ENCODE measurements around the gene CYTIP.
"Not testable (repeated sequence)": the region's sequence is repeated elsewhere in the genome, so short reads cannot be mapped to it uniquely, and the experiment has no call there.

Gene CYTIP

GRCh38 chr2:157411624-157412336 is 32.1 kb downstream of the CYTIP start:
- no peaks in the 10 kb centered on the region for H3K36me3 ChIP-seq (ENCODE audit: control insufficient read depth, insufficient read depth, low read length)
- H3K4me1 ChIP-seq (ENCODE audit: control insufficient read depth, insufficient read depth, low read length): no peaks in the 10 kb centered on the region
- 86 to 100% methylated on average over 1 to 3 of the region's 3 CpGs for WGBS, 2 experiments
- no peak overlapping the region for H3K27ac ChIP-seq (ENCODE audit: insufficient read depth, low read depth, low read length, poor library complexity, severe bottlenecking)
- H3K27me3 ChIP-seq (ENCODE audit: control insufficient read depth, insufficient read depth, low read length, poor library complexity, severe bottlenecking): no peaks in the 10 kb centered on the region
- no peak overlapping the region for H3K4me3 ChIP-seq (ENCODE audit: insufficient read depth, low read depth, low read length)
- H3K9me3 ChIP-seq (ENCODE audit: control insufficient read depth, low read length): no peaks in the 10 kb centered on the region

DNA sequence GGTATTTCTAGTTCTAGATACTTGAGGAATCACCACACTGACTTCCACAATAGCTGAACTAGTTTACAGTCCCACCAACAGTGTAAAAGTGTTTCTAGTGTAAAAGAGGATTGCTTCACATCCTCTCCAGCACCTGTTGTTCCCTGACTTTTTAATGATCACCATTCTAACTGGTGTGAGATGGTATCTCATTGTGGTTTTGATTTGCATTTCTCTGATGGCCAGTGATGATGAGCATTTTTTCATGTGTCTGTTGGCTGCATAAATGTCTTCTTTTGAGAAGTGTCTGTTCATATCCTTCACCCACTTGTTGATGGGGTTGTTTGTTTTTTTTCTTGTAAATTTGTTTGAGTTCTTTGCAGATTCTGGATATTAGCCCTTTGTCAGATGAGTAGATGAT is 38.5 kb downstream of the CYTIP start:
- H3K27me3 ChIP-seq (ENCODE audit: control insufficient read depth, insufficient read depth, low read length, poor library complexity, severe bottlenecking); H3K9me3 ChIP-seq (ENCODE audit: control insufficient read depth, low read length); H3K4me3 ChIP-seq (ENCODE audit: insufficient read depth, low read depth, low read length); H3K36me3 ChIP-seq (ENCODE audit: control insufficient read depth, insufficient read depth, low read length); H3K27ac ChIP-seq (ENCODE audit: insufficient read depth, low read depth, low read length, poor library complexity, severe bottlenecking); H3K4me1 ChIP-seq (ENCODE audit: control insufficient read depth, insufficient read depth, low read length): not testable (repeated sequence)

GRCh38 chr2:157404363-157404762 is 39.5 kb downstream of the CYTIP start:
- Histone ChIP-seq H3K4me1 (ENCODE audit: control insufficient read depth, insufficient read depth, low read length) (no peaks in the 10 kb centered on the region), H3K27ac (ENCODE audit: insufficient read depth, low read depth, low read length, poor library complexity, severe bottlenecking) (no peak overlapping the region), H3K9me3 (ENCODE audit: control insufficient read depth, low read length) (no peaks in the 10 kb centered on the region), H3K27me3 (ENCODE audit: control insufficient read depth, insufficient read depth, low read length, poor library complexity, severe bottlenecking) (no peaks in the 10 kb centered on the region), H3K4me3 (ENCODE audit: insufficient read depth, low read depth, low read length) (no peak overlapping the region), H3K36me3 (ENCODE audit: control insufficient read depth, insufficient read depth, low read length) (no peaks in the 10 kb centered on the region)
- 93 to 96% methylated on average over 2 of the region's 2 CpGs for WGBS, 2 experiments

DNA sequence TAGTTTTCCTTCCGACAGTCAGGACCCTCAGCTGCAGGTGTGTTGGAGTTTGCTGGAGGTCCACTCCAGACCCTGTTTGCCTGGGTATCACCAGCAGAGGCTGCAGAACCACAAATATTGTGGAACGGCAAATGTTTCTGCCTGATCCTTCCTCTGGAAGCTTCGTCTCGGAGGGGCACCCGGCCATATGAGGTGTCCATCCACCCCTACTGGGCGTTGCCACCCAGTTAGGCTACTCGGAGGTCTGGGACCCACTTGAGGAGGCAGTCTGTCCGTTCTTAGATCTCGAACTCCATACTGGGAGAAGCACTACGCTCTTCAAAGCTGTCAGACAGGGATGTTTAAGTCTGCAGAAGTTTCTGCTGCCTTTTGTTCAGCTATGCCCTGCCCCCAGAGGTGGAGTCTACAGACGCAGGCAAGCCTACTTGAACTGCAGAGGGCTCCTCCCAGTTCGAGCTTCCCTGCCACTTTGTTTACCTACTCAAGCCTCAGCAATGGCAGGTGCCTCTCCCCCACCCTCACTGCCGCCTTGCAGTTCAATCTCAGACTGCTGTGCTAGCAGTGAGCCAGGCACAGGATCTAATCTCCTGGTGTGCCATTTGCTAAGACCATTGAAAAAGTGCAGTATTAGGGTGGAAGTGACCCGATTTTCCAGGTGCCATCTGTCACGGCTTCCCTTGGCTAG is 40.9 kb downstream of the CYTIP start:
- not testable (repeated sequence) for H3K4me1 ChIP-seq (ENCODE audit: control insufficient read depth, insufficient read depth, low read length); H3K27ac ChIP-seq (ENCODE audit: insufficient read depth, low read depth, low read length, poor library complexity, severe bottlenecking); H3K9me3 ChIP-seq (ENCODE audit: control insufficient read depth, low read length); H3K27me3 ChIP-seq (ENCODE audit: control insufficient read depth, insufficient read depth, low read length, poor library complexity, severe bottlenecking); H3K4me3 ChIP-seq (ENCODE audit: insufficient read depth, low read depth, low read length); H3K36me3 ChIP-seq (ENCODE audit: control insufficient read depth, insufficient read depth, low read length)
- WGBS, 2 experiments: 88 to 91% methylated on average over 15 of the region's 15 CpGs

GRCh38 chr2:157395811-157396210 is 48.1 kb downstream of the CYTIP start:
- Histone ChIP-seq H3K9me3 (ENCODE audit: control insufficient read depth, low read length) (no peaks in the 10 kb centered on the region), H3K27ac (ENCODE audit: insufficient read depth, low read depth, low read length, poor library complexity, severe bottlenecking) (no peak overlapping the region), H3K27me3 (ENCODE audit: control insufficient read depth, insufficient read depth, low read length, poor library complexity, severe bottlenecking) (no peaks in the 10 kb centered on the region), H3K4me1 (ENCODE audit: control insufficient read depth, insufficient read depth, low read length) (no peaks in the 10 kb centered on the region), H3K4me3 (ENCODE audit: insufficient read depth, low read depth, low read length) (no peak overlapping the region), H3K36me3 (ENCODE audit: control insufficient read depth, insufficient read depth, low read length) (no peaks in the 10 kb centered on the region)
- 91 to 97% methylated on average over 3 of the region's 3 CpGs for WGBS, 2 experiments

DNA sequence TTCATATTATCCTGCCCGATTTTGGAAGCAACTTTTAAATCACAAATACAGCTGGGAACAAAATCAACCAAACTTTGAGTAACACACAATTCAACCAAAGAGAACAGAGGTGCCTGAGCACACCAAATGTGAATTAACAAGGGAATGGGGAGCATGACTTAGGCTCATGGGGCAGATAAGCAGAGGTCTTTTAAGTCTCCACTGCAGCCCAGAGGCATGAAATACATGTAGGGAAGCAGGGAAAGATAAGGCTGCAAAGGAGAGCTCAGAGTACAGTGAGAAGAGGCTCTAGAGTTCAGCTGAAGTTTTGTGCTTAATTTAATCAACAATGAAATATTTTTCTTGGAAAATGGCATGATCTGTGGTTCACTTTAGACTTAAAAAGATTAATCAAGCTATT is 49.0 kb downstream of the CYTIP start:
- no peaks in the 10 kb centered on the region for H3K9me3 ChIP-seq (ENCODE audit: control insufficient read depth, low read length)
- no peak overlapping the region for H3K4me3 ChIP-seq (ENCODE audit: insufficient read depth, low read depth, low read length)
- WGBS, 2 experiments: 100% methylated on average over 1 of the region's 1 CpG
- H3K4me1 ChIP-seq (ENCODE audit: control insufficient read depth, insufficient read depth, low read length): no peaks in the 10 kb centered on the region
- no peaks in the 10 kb centered on the region for H3K27me3 ChIP-seq (ENCODE audit: control insufficient read depth, insufficient read depth, low read length, poor library complexity, severe bottlenecking)
- H3K36me3 ChIP-seq (ENCODE audit: control insufficient read depth, insufficient read depth, low read length): no peaks in the 10 kb centered on the region
- H3K27ac ChIP-seq (ENCODE audit: insufficient read depth, low read depth, low read length, poor library complexity, severe bottlenecking): no peak overlapping the region

DNA sequence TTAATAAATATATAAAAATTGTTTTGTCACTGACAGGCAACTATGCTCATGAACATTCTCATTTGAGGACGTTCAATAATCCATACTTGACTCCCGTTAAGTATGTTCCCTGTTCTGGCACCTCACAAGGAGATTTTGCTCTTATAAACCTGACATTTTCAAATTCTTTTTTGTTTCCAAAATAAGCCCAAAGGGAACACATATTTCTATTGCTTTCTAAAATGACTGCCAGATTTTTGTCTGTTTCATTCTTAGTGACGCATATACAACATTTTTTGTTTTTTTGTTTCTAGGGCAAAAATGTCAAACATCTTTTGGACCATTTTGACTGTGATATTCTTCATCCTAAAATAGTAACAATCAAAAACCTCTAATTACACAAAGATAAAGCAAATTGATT is 50.5 kb downstream of the CYTIP start:
- H3K36me3 ChIP-seq (ENCODE audit: control insufficient read depth, insufficient read depth, low read length): no peaks in the 10 kb centered on the region
- WGBS, 2 experiments: 97% methylated on average over 3 of the region's 3 CpGs
- no peak overlapping the region for H3K4me3 ChIP-seq (ENCODE audit: insufficient read depth, low read depth, low read length)
- no peak overlapping the region for H3K27ac ChIP-seq (ENCODE audit: insufficient read depth, low read depth, low read length, poor library complexity, severe bottlenecking)
- H3K9me3 ChIP-seq (ENCODE audit: control insufficient read depth, low read length): no peaks in the 10 kb centered on the region
- H3K4me1 ChIP-seq (ENCODE audit: control insufficient read depth, insufficient read depth, low read length): no peaks in the 10 kb centered on the region
- no peaks in the 10 kb centered on the region for H3K27me3 ChIP-seq (ENCODE audit: control insufficient read depth, insufficient read depth, low read length, poor library complexity, severe bottlenecking)

DNA sequence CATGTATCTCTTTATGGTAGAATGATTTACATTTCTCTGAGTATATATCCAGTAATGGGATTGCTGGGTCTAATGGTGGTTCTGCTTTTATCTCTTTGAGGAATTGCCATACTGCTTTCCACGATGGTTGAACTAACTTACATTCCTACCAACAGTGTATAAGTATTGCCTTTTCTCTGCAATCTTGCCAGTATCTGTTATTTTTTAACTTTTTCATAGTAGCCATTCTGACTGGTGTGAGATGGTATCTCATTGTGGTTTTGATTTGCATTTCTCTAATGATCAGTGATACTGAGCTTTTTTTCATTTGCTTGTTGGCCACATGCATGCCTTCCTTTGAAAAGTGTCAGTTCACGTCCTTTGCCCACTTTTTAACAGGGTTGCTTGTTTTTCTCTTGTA is 55.1 kb downstream of the CYTIP start:
- Histone ChIP-seq H3K4me1 (ENCODE audit: control insufficient read depth, insufficient read depth, low read length) (no peaks in the 10 kb centered on the region), H3K27me3 (ENCODE audit: control insufficient read depth, insufficient read depth, low read length, poor library complexity, severe bottlenecking) (no peaks in the 10 kb centered on the region)
- WGBS, 2 experiments: 85 to 90% methylated on average over 2 of the region's 2 CpGs

DNA sequence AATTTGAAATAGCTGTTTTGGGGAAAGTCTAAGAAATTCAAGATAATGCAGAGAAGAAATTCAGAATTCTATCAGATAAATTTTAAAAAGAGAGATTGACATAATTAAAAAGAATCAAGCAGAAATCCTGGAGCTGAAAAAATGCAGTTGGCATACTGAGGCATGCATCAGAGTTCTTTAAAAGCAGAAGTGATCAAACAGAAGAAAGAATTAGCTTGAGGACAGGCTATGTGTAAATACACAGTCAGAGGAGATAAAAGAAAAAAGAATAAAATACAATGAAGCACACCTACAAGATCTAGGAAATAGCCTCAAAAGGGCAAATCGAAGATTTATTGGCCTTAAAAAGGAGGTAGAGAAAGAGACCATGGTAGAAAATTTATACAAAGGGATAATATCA is 57.1 kb downstream of the CYTIP start:
- Histone ChIP-seq H3K9me3 (ENCODE audit: control insufficient read depth, low read length) (no peaks in the 10 kb centered on the region), H3K4me1 (ENCODE audit: control insufficient read depth, insufficient read depth, low read length) (no peaks in the 10 kb centered on the region), H3K4me3 (ENCODE audit: insufficient read depth, low read depth, low read length) (no peak overlapping the region), H3K36me3 (ENCODE audit: control insufficient read depth, insufficient read depth, low read length) (no peaks in the 10 kb centered on the region), H3K27ac (ENCODE audit: insufficient read depth, low read depth, low read length, poor library complexity, severe bottlenecking) (no peak overlapping the region), H3K27me3 (ENCODE audit: control insufficient read depth, insufficient read depth, low read length, poor library complexity, severe bottlenecking) (no peaks in the 10 kb centered on the region)
- 80 to 83% methylated on average over 1 of the region's 1 CpG for WGBS, 2 experiments

More for the DNA sequence above, 55.1 kb downstream of the CYTIP start:
- Histone ChIP-seq H3K27ac (ENCODE audit: insufficient read depth, low read depth, low read length, poor library complexity, severe bottlenecking) (no peak overlapping the region), H3K36me3 (ENCODE audit: control insufficient read depth, insufficient read depth, low read length) (no peaks in the 10 kb centered on the region), H3K9me3 (ENCODE audit: control insufficient read depth, low read length) (no peaks in the 10 kb centered on the region), H3K4me3 (ENCODE audit: insufficient read depth, low read depth, low read length) (no peak overlapping the region)

DNA sequence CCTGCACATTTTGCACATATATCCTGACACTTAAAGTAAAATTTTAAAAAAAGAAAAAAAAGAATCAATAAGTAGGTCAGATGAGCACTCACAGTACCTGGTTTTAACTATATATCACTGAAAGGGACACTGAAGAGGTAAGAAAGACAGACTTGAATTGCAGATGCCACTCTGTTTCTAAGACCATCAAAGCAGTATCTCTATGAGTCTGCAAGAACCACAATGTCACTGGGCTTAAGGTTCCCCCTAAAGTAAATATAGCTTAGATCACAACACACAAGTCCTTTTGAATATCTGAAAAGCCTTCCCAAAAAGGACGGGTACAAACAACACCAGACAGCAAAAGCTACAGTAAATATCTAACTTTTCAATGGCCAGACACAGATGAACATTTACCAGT is 57.6 kb downstream of the CYTIP start:
- Histone ChIP-seq H3K9me3 (ENCODE audit: control insufficient read depth, low read length) (no peaks in the 10 kb centered on the region), H3K4me3 (ENCODE audit: insufficient read depth, low read depth, low read length) (no peak overlapping the region), H3K27ac (ENCODE audit: insufficient read depth, low read depth, low read length, poor library complexity, severe bottlenecking) (no peak overlapping the region), H3K27me3 (ENCODE audit: control insufficient read depth, insufficient read depth, low read length, poor library complexity, severe bottlenecking) (no peaks in the 10 kb centered on the region), H3K36me3 (ENCODE audit: control insufficient read depth, insufficient read depth, low read length) (no peaks in the 10 kb centered on the region), H3K4me1 (ENCODE audit: control insufficient read depth, insufficient read depth, low read length) (no peaks in the 10 kb centered on the region)
- 87 to 88% methylated on average over 1 of the region's 1 CpG for WGBS, 2 experiments
